ENCODE results near the gene BEST4. TPM values are rescaled to one million over a fixed set of nuclear protein-coding genes. Genes with fewer than 3 reads are reported as not detected.
"Not testable (repeated sequence)": the region's sequence is repeated elsewhere in the genome, so short reads cannot be mapped to it uniquely, and the experiment has no call there.

The BEST4 gene
- total RNA-seq, 1 donor from 2014 or later = not detected

DNA sequence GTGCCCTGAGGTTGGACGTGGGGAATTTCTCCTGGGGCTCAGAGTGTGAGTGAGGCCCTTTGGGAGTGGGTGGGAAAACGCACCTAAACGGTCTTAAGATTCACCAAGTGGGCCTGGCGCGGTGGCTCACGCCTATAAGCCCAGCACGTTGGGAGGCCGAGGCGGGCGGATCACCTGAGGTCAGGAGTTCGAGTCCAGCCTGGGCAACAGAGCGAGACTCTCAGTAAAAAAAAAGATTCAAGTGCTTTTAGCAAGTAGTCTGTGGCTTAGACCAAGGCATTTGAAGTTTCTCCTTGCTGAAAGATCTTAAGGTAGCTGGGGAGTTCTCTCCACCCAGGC lies 11.3 kb downstream of the BEST4 start:
- DNase-seq = no peak

DNA sequence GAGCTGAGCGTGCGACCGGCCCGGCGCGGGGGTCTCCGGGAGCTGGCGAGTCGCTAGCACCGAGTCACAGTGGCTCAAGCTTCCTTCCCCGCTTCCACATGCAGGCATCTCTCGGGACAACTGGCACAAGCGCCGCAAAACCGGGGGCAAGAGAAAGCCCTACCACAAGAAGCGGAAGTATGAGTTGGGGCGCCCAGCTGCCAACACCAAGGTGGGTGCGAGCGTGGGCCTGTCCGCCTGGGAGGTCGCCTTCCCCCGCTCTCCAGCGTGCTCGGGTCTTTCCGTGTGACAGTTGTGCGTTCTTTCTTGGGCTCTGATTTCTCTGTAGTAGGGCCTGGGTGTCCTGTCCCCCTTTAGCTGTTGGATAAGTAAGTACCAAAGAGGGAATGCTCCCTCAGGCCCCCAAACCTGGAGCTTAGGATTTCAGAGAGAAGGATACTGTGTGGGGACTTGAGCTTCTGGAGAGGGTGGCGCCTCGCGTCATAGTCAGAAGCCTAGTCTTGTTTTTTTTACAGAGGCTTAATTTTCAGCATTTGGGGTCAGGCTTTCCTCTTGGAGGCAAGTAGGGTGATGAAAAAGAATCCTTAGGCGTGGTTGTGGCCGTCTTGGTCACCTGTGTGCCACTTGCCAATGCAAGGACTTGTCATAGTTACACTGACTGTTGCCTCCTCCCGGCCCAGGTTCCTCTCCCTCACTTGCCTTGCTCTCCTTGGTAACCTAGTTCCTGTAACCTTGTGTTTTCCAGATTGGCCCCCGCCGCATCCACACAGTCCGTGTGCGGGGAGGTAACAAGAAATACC lies 11.8 kb downstream of the BEST4 start:
- peak; percentile 46 for DNase-seq

DNA sequence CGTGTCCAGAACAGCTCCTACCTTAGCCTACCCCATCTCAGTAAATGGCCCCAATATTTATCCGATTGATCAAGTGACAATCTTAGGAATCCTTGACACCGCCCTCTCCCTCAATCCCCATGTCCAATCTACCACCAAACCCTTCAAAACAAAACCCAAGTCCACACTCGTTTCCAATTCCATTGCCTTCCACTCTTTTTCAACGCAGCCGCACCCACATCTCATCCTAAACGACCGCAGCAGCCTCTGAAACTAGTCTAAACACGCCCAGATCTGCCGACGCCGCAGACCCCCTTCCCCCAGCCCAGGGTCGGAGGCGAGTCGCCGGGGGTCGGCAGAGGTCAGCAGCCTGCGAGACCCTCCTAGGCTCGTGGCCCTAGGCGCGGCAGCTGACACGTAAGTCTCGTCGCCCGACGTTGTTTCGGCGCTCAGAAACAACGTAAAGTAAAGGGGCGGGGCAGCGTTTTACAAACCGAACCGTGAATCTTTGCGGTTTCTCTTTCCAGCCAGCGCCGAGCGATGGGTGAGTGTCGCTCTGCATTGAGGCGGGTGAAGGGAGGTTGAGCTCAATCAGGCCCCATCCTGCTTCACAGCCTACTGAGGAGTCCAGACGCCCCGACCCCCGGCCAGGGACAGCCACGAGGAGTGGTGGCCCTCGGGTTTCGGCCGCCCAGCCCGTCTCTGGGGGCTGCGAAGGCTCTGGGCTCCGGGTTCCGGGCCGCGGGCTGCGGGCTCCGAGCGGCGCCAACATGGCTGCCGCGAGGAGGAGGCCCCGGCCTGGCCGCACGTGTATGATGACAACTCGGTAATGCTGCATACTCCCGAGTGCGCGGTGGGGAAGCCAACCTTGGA lies 12.7 kb downstream of the BEST4 start, which contains the start of gene RPS8:
TSS of gene RPS8 (plus strand) at position 463 of the 852 bp plus-strand sequence. CDS start at position 520, 57 bp downstream.
- peak; percentile 96 for DNase-seq

DNA sequence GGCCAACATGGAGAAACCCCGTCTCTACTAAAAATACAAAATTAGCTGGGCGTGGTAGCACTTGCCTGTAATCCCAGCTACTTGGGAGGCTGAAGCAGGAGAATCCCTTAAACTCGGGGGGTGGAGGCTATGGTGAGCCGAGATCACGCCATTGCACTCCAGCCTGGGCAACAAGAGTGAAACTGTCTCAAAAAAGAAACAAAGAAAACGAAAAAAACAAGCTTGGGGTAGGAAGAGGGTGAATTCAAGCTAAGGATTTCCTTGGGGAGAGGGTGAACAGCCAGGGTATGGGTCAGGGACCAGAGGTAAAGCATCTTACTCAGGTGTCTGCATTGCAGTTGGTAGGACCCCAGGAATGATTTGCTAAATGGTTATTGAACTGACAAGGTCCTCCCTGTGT lies 21.5 kb downstream of the BEST4 start:
- not testable (repeated sequence) for DNase-seq

DNA sequence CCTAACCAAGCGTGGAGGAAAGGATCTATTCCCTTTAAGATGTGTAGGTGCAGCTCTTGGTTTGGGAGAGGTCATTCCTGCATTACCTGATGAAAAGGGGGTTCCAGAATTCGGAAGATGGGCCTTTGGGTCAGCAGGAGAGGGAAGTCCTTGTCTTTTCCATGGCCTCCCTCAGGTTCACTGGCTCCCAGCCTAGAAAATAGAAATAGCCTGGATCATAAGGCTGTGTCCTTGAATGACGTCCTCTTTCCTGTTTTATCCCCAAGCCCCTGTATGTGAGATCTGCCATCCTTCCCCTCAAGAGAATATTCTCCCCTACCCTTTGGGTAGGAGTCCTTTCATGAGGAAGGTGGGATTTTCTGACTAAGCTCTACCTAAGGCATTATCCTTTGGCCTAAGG lies 27.1 kb downstream of the BEST4 start:
- no peak for DNase-seq

DNA sequence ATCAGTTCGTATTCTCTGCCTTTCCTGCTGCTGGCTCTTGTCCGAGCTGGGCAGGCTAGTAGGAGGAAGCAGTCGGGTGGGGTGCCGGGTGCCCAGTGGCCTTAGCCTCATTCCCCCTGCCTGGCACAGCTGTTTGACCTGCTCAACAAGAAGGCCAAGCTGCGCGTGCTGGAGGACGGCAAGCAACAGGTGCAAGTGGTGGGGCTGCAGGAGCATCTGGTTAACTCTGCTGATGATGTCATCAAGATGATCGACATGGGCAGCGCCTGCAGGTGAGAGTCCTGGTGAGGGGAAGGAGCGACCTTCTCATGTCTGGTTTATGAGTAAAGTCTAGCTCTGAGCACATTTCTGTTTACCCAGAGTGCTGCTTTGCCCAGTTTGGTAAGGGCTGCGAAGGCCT lies 28.9 kb downstream of the BEST4 start:
- no peak for DNase-seq

DNA sequence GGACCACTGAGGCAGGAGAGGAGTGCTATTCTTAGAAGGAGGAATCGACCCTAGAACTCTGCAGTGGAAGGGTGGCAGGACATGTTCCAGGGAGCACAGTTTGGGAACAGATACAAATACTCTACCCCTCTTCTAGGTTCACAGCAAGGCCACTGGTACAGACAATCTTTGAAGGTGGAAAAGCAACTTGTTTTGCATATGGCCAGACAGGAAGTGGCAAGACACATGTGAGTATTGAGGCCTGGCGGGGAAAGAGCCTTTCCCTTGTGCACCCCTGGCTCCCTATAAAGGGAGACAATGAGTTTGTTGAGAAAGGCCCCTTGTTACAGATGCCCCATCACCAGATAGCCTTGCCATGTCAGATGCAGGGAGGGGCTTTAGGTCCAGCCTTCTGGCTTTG lies 30.6 kb downstream of the BEST4 start:
- no peak for DNase-seq

DNA sequence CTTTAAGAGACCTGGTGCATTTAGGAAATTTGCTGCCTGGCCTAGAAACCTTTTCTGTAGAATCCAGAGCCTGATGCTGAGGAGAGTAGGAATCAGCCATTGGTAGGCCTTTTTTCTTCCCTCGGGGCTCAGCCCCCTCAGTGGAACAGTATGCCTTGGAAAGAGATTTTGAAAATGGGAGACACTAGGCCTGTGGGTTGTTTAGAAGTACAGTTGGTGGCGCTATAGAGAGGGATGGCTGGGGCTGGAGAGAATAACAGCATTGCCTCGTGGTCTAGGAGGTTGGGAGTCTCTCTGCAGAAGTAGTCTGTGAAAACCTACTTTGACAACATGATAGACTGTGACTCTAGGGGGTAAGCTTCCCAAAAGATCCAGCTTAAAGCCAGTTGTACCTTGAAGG lies 40.1 kb downstream of the BEST4 start:
- no peak for DNase-seq

DNA sequence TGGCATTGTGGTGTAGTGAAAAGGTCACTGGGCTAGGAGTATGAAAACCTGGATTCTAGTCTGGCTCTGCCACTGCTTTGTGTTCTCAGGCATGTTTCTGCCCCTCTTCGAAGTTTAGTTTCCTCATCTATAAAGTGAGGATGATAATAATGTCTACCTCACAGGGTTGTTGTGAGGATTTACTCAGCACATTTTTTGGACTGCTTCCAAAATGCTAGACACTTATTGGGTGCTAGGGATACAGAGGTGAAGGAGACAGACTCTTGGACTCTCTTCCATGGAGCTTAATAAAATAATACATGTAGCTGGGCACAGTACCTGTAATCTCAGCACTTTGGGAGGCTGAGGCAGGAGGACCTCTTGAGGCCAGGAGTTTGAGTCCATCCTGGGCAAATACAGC lies 44.8 kb downstream of the BEST4 start:
- DNase-seq = no peak

DNA sequence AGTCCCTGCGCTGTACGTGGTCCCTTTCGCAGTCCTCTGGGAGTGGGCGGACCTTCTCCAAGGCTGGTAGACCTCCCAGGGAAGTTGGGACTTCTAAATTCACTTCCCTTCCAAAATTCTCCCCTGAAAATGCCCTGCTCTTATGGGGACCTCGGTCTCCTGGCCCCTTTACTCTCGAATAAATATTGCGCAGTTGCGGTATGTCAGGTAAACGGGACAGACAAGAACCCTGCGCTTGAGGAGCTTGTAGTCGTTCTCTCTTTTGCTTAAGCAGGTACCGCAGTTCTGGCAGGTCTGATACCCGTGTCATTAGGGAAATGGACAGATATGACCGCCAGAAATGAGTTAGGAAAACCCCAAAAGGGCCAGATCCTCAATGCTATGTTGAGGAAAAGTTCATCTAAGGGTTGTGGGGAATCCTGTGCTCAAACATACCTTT lies 47.8 kb downstream of the BEST4 start:
- no peak for DNase-seq

DNA sequence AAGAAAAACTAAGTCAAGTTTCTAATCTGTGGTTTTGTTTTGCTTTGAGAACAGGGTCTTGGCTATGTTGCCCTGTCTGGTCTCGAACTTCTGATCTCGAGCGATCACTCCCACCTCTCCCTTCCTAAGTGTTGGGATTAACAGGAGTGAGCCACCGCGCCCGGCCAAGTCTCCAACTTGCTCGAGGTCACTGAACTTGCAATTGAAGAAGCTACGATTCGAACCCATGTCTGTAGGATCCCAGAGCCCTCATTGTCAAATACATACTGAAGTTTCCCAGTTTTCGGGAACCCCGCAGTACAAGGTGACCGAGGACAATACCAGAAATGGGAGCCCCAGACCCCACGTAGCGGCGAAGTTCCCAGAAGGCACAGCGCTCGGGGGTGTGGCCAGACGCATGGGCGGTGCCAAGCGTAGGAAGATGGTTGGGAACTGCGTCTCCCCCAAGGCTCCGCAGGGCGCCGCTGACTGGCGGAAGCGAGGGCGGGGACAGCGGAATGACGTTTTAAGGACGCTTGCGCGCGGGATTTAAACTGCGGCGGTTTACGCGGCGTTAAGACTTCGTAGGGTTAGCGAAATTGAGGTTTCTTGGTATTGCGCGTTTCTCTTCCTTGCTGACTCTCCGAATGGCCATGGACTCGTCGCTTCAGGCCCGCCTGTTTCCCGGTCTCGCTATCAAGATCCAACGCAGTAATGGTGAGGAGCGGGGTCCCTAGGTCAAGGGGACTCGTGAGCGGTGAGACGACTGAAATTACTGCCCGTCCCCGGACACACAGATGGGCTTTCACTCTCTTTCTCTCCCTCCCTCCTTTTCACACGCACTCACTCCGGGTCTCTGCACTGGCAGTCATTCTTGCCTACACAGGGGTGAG lies 48.4 kb downstream of the BEST4 start, which contains the start of gene KIF2C:
TSS of gene KIF2C (plus strand) at position 531 of the 872 bp plus-strand sequence. CDS start at position 627, 96 bp downstream.
- DNase-seq = peak; percentile 99

DNA sequence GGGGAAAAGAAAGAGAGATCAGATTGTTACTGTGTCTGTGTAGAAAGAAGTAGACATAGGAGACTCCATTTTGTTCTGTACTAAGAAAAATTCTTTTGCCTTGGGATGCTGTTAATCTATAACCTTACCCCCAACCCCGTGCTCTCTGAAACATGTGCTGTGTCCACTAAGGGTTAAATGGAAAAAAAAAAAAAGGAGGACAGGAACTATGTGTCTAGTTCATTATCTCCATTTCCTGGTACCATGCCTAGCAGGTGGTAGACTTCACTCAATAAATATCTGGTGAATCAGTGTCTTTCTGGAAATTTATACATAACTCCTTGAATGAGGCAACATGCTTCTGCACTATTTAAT lies 49.0 kb downstream of the BEST4 start:
- not testable (repeated sequence) for DNase-seq

DNA sequence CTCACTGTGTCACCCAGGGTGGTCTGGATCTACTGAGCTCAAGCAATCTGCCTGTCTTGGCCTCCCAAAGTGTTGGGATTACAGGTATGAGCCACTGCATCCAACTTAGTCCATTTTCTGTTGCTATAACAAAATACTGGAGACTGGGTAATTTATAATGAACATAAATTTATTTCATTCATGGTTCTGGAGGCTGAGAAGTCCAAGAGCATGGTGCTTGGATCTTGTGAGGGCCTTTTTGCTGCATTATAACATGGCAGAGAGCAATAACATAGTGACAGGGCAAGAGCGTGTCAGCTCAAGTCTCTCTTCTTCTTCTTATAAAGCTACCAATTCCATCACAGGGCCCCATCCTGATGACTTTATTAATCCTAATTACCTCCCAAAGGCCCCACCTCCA lies 52.0 kb downstream of the BEST4 start:
- no peak for DNase-seq

DNA sequence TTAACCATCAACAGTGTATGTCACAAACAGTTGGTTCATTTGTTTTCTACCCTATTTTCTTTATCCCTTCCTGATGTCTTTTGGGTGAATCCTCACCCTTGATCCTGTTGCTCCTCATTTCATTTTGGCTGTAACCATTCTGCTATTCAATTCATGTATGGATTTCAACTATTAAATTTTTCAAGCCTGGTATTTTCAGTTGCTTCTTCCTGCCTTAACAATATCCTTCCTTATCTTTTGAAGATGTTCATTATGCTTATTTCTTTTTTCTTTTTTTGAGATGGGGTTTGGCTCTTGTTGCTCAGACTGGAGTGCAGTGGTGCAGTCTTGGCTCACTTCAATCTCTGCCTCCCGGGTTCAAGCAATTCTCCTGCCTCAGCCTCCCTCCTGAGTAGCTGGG lies 54.2 kb downstream of the BEST4 start:
- no peak for DNase-seq

Other genes starting within 250 kb of the BEST4 start
- gene TMEM53, start 113.7 kb downstream of the BEST4 start, total RNA-seq = 4.4 and 5.9 TPM in 2 replicates
- not detected in 2 replicates for gene ARMH1, start 113.5 kb downstream of the BEST4 start, total RNA-seq
- gene RNU5D-1, start 57.0 kb downstream of the BEST4 start, total RNA-seq = not detected in 2 replicates
- gene KIF2C, start 48.3 kb downstream of the BEST4 start, total RNA-seq = 11.7 and 45.5 TPM in 2 replicates
- gene RPS8, start 12.6 kb downstream of the BEST4 start, total RNA-seq = 1,197 and 2,124 TPM in 2 replicates
- gene PLK3, start 12.2 kb upstream of the BEST4 start, total RNA-seq = 18.8 and 43.1 TPM in 2 replicates
- 0.14 TPM in 1 of 2 replicates, not detected in the other for gene DYNLT4, start 19.2 kb upstream of the BEST4 start, total RNA-seq
- gene BTBD19, start 20.4 kb upstream of the BEST4 start, total RNA-seq = 7.0 and 8.5 TPM in 2 replicates
- gene PTCH2, start 55.1 kb upstream of the BEST4 start, total RNA-seq = under 0.01 and 0.05 TPM in 2 replicates
- gene EIF2B3, start 198.4 kb upstream of the BEST4 start, total RNA-seq = 22.8 and 26.5 TPM in 2 replicates
- 32.2 and 54.8 TPM in 2 replicates for gene HECTD3, start 223.2 kb upstream of the BEST4 start, total RNA-seq
- gene UROD, start 224.1 kb upstream of the BEST4 start, total RNA-seq = 207 and 231 TPM in 2 replicates

Measured in dermis blood vessel endothelial cell (primary cell).